ENCODE data around the gene NCAM1.

DNA sequence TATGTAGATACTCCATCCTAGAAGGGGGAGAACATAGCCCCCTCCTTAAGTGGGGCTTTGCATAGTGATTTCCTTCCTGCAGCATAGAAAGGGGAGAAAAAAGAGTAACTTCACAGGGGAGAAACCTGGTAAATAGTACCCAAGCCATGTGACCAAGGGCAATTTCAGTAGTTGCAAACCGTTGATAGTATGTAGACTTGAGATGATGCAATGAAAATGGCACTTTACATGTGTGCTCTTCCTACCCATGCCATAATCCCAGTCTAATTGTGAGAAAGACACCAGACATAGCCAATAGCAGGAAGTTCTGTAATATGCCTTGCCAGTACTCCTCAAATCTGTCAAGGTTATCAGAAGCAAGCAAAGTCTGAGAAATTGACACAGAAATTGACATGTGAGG is 104.1 kb downstream of the NCAM1 start:
- TF ChIP-seq POLR2A (IDR thresholded peaks at IDR 0.05) = no peak
- TF ChIP-seq, protein P1, sequence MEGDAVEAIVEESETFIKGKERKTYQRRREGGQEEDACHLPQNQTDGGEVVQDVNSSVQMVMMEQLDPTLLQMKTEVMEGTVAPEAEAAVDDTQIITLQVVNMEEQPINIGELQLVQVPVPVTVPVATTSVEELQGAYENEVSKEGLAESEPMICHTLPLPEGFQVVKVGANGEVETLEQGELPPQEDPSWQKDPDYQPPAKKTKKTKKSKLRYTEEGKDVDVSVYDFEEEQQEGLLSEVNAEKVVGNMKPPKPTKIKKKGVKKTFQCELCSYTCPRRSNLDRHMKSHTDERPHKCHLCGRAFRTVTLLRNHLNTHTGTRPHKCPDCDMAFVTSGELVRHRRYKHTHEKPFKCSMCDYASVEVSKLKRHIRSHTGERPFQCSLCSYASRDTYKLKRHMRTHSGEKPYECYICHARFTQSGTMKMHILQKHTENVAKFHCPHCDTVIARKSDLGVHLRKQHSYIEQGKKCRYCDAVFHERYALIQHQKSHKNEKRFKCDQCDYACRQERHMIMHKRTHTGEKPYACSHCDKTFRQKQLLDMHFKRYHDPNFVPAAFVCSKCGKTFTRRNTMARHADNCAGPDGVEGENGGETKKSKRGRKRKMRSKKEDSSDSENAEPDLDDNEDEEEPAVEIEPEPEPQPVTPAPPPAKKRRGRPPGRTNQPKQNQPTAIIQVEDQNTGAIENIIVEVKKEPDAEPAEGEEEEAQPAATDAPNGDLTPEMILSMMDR (IDR thresholded peaks at IDR 0.05) = no peak

Data from Peyer's patch (tissue), 4 donors.